ENCODE data around the gene ABCB8.

ABCB8 gene

GRCh38 chr7:151057989-151058780 is 29.9 kb downstream of the ABCB8 start:
- DNase-seq (ENCODE audit: low spot score): peak; percentile 99

DNA sequence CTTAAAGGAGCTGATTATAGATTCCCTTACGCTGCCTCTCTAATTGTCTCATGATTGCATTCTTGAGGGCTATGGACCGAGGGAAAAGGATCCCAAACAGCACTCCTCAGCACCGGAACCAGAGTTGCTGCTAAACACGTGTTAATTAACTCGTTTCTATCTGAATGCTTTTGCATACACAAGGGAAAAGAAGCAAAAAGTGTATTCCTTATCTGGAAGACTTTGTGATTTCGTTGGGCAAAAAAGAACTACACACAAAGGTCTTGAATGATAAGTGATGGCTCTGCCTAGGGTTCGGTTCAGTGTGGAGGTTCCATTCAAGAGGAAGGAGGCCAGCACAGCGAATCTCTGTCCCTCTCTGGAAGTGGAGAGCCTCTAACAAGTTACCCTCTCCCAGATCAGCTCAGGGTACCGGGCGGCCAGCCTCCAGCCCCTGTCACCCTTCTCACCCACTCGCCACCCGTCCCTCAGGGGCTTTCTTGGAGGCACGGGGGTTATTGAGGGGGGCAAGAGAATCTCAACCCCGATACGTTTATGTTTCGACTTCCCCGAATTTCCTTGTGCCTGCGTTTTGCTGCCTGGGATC is 30.6 kb downstream of the ABCB8 start:
- no peak for DNase-seq (ENCODE audit: low spot score)

GRCh38 chr7:151059367-151060112 is 31.3 kb downstream of the ABCB8 start, which contains the start of gene SLC4A2:
Gene SLC4A2 (plus strand): TSS chr7:151059589. CDS start chr7:151061988, 2,399 bp downstream.
- peak; percentile 90 for DNase-seq (ENCODE audit: low spot score)

- DNase-seq (ENCODE audit: low spot score): no peak
Observed at GRCh38 chr7:151060113-151060415, 31.8 kb downstream of the ABCB8 start.

DNA sequence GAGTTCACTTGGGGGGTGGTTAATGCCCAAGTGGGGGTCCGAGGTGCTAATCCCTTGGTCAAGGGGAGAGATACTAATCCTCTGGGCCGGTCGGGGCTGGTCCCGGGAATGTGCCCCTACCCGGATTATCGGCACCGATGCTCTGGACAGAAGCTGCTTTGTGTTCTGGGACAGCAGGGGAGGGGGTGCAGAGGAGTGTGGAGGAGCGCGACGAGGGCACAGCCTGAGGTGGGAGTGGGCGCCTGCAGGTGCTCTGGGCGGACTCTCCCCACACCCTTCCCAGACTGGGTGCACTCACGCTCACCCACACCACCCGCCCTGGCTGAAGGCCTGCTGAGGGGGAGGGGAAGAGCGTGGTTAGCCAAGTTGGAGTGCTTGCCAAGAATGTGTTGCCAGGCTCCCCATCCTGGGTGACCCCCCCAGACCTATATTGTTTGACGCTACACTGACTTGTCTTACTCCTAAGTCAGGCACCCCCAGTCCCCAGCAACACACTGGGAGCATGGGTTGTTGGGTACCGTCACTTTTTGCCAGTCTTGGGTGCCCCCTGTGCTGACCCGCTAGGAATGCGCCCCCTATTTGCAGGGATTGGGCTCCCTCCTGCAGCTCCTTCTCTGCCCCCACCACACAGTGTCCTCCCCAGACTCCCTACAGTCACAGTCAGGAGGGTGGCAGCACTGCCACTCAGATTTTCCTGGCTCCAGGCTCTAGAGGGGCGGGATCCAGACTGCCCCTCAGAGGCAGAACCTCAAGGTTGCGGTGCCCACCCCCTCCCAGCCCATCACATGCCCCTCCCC is 32.4 kb downstream of the ABCB8 start:
- DNase-seq (ENCODE audit: low spot score): peak; percentile 32

DNA sequence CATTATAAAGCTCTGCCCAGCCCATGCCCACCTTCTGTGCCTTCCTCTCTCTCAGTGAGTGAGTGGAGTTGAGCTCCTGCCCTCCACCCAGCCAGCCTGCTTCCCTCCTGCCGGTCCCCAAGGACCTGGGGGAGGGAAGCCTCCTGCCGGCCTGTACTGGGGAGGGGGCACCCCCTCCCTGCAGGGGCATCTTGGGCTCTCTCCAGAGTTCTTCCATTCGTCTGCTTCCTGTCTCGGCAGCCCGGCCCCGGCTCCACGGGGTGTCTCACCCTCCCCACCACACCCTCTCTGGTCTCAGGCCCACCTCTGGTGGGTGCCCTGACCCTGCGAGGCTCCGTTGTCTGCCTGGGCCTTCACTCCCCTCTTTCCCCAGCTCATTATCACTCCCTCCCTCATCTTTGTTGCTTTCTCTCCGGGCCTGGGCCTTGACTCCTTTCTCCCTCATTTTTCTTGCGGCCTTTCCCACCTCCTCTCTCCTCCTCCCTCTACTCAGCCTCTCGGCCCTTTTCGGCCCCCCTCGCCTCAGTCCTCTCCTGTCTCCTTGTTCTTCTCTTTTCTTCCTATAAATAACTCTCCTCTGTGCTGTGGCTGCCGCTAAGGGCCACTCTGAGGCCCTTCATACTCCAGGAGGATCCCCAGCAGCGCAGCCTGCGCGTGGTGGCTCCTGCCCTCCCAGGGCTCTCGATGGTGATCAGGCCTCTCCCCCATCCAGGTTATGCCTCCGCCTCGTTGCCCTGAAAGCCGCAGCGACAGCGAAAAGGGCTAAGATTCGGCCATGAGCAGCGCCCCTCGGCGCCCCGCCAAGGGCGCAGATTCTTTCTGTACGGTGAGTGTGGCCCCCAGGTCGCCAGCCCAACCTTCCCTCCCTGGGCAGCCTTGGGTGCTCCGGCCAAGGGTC is 33.2 kb downstream of the ABCB8 start:
- no peak for DNase-seq (ENCODE audit: low spot score)

- DNase-seq (ENCODE audit: low spot score): no peak
Observed at GRCh38 chr7:151062111-151062398, 33.8 kb downstream of the ABCB8 start.

- DNase-seq (ENCODE audit: low spot score): peak; percentile 71
Observed at GRCh38 chr7:151062399-151063211, 34.4 kb downstream of the ABCB8 start.

DNA sequence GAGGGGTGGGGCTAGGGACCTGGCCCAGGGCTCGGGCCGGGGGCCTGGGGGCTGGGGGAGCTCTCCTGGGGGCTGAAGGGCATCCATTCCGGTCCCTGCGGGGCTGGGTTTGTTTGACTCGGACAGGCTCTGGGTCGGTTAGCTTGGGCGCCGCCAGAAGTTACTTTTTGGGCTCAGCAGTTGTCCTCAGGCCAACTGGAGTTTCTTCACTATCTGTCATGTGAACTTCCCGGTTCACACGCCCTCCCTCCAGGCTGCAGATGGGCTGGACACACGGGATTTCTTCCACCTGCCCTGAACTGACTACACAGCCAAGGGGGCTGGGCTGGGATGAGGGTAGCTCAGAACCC is 34.9 kb downstream of the ABCB8 start:
- peak; percentile 67 for DNase-seq (ENCODE audit: low spot score)

DNA sequence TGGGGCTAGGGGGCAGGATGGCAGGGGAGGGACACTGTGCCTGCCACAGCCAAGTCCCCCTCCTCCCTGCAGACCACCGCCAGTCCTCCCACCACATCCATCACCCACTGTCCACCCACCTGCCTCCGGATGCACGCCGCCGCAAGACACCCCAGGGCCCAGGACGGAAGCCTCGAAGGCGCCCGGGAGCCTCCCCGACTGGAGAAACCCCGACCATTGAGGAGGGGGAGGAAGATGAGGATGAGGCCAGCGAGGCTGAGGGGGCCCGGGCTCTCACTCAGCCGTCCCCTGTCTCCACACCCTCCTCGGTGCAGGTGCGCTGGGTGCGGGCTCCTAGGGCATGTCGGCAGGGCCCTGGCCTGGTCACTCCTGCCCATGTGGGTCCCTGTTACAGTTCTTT is 36.2 kb downstream of the ABCB8 start:
- no peak for DNase-seq (ENCODE audit: low spot score)

DNA sequence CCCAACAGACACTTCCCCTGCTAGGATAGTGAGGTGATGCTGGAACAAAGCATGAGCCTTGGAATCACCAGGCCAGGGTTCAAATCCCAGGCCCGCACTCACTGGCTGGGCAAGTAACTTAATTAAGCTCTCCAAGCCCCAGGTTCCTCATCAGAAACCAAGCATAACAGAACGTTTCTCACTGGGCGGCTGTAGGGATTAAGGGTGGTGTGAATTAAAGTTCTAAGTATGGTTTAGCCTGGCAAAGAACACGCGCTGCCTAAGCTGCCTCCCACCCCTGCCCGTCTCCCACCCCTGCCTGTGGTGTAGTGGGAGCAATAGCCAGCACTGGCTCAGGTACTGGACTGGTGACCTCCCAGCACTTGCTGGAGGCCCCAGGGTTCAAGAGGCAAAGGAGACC is 36.7 kb downstream of the ABCB8 start:
- no peak for DNase-seq (ENCODE audit: low spot score)

DNA sequence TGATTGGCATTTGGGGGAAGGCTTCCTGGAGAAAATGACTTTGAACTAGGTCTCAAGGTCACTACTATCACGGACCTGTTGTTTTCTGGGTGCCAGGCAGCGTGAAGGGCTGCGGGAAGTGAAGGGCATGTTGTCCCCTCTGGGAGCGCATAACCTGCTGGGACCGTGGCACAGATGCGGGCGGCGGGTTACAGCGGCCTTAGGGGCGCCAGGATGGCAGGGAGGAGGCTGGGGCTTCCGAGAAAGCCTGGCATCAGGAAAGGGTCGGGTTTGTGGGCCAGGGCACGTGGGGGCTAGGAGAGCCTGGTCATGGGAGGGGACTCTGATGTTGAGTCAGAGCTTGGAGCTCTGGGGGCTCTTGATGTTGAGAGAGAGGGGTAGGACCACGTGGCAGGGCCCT is 37.3 kb downstream of the ABCB8 start:
- no peak for DNase-seq (ENCODE audit: low spot score)

- no peak for DNase-seq (ENCODE audit: low spot score)
Observed at GRCh38 chr7:151066273-151066974, 38.2 kb downstream of the ABCB8 start.

GRCh38 chr7:151068069-151068773 is 40.0 kb downstream of the ABCB8 start:
- no peak for DNase-seq (ENCODE audit: low spot score)

DNA sequence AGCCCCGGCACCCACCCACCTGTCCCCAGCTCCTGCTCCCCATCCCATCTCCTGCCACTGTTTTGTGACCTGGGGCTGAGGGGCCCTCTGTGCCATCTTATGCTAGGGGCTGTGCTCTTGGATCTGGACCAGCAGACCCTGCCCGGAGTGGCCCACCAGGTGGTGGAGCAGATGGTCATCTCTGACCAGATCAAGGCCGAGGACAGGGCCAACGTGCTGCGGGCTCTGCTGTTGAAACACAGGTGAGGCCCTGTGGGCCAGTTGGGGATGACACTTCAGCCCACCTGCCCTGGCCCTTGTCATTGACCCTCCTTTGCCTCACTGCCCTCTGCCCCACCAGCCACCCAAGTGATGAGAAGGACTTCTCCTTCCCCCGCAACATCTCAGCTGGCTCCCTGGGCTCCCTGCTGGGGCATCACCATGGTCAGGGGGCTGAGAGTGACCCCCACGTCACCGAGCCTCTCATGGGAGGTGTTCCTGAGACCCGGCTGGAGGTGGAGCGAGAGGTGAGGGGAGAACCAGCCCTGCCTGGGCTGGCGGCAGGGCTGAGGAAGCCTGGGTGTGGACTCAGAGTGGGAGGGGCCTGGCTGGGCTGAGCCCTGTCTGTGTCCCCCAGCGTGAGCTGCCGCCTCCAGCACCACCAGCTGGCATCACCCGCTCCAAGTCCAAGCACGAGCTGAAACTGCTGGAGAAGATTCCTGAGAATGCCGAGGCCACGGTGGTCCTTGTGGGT is 41.8 kb downstream of the ABCB8 start:
- DNase-seq (ENCODE audit: low spot score): no peak

- no peak for DNase-seq (ENCODE audit: low spot score)
Observed at GRCh38 chr7:151070574-151070960, 42.3 kb downstream of the ABCB8 start.

DNA sequence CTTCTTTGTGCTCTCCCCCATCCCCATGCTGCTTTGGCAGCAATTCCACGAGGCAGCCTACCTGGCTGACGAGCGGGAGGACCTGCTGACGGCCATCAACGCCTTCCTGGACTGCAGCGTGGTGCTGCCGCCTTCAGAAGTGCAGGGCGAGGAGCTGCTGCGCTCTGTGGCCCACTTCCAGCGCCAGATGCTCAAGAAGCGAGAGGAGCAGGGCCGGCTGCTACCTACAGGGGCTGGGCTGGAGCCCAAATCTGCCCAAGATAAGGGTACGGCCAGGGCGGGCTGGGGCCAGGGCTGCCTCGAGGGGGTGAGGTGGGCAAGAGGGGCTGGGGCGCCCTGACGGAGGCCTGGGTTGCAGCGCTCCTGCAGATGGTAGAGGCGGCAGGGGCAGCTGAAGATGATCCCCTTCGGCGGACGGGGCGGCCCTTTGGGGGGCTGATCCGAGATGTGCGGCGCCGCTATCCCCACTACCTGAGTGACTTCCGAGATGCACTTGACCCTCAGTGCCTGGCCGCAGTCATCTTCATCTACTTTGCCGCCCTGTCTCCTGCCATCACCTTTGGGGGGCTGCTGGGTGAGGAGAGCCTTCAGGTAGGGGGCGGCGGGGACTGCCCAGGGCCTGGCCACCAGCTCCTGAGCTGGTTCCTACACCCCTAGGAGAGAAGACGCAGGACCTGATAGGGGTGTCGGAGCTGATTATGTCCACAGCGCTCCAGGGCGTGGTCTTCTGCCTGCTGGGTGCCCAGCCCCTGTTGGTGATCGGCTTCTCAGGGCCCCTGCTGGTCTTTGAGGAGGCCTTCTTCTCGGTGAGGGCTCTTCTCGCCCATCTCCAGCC is 43.0 kb downstream of the ABCB8 start:
- no peak for DNase-seq (ENCODE audit: low spot score)

- DNase-seq (ENCODE audit: low spot score): no peak
Observed at GRCh38 chr7:151073990-151074389, 45.7 kb downstream of the ABCB8 start.
